Transverse colon (tissue), 4 donors: Measurements from ENCODE around the gene UBA52. TPM values are rescaled to one million over a fixed set of nuclear protein-coding genes. Genes with fewer than 3 reads are reported as not detected.

ENCODE experiments used
- DNase-seq: peaks from one replicate; pipeline ENCODE4 v3.0.0-alpha.2; 2019
- H3K27ac ChIP-seq, 4 donors: fragments of 200-600 bp; sonication (generic); 2 replicates each; pipeline ENCODE4 v1.5.1; 2016 to 2018; ENCODE audit warnings: inconsistent platforms in 4 of 4
- H3K27me3 ChIP-seq: fragments of 200-600 bp; sonication (generic); 2 replicates; pipeline ENCODE4 v1.5.1; 2017; ENCODE audit warnings: inconsistent platforms
- H3K36me3 ChIP-seq, 4 donors: fragments of 200-600 bp; sonication (generic); 2 replicates each; pipeline ENCODE4 v1.5.1; 2017 to 2019; ENCODE audit warnings: inconsistent platforms in 4 of 4
- H3K4me1 ChIP-seq, 4 donors: fragments of 200-600 bp; sonication (generic); 2 replicates each; pipeline ENCODE4 v1.5.1; 2017 to 2020; ENCODE audit warnings: inconsistent platforms in 4 of 4
- H3K4me3 ChIP-seq, 4 donors: fragments of 200-600 bp; sonication (generic); 1 replicate in 1 of 4; 2 replicates in 3 of 4; pipeline versions ENCODE4 v1.5.1 to v1.6.1; 2017 to 2019; ENCODE audit warnings: inconsistent platforms in 4 of 4
- H3K9me3 ChIP-seq, 2 donors: fragments of 200-600 bp; sonication (generic); 2 replicates each; pipeline ENCODE4 v1.5.1; 2017 to 2019; ENCODE audit warnings: inconsistent platforms in 2 of 2
- CTCF ChIP-seq, 5 experiments: fragments of 200-600 bp in 3 of 5; fragments of 450-650 bp in 2 of 5; sonication (generic) in 3 of 5; IDR thresholded peaks; 1 replicate in 2 of 5; 2 replicates in 3 of 5; pipeline ENCODE4 v1.5.1; 2016 to 2017; ENCODE audit warnings: antibody characterized with exemption in 5 of 5, inconsistent platforms in 3 of 5, mild to moderate bottlenecking in 2 of 5, moderate library complexity in 1 of 5
- EP300 ChIP-seq: sonication (generic); formaldehyde crosslinking; IDR thresholded peaks from one replicate; pipeline ENCODE4 v1.6.1; 2017; ENCODE audit warnings: antibody characterized with exemption, low read depth
- POLR2A ChIP-seq: fragments of 450-650 bp; IDR thresholded peaks from one replicate; pipeline ENCODE4 v1.6.1; 2016; ENCODE audit warnings: antibody characterized with exemption, mild to moderate bottlenecking, moderate library complexity
- POLR2AphosphoS5 ChIP-seq, 3 donors: sonication (generic); formaldehyde crosslinking; IDR thresholded peaks; one replicate each; pipeline ENCODE4 v1.6.1; 2016; ENCODE audit warnings: antibody characterized with exemption in 3 of 3
- WGBS, 2 donors: methylation state at CpG; one replicate each; pipeline ENCODE4 v1.1.5; 2018; ENCODE audit warnings: low coverage in 1 of 2; 5-methylcytosine and 5-hydroxymethylcytosine counted together
- in situ Hi-C, 4 donors: fragments of 200-750 bp; cut with MboI; loops; one replicate each; pipeline versions ENCODE4 v1.15.0 to v1.15.1; 2017; ENCODE audit warnings: low sequenced_read_pairs in 3 of 4, low pct_ligation_motif_present in 1 of 4, low pct_unique_long_range_greater_than_20kb in 1 of 4
- intact Hi-C: fragments of 100-400 bp; cut with DNase I; formaldehyde crosslinking; loops from one replicate; pipeline ENCODE4 v1.15.1; 2023; ENCODE audit warnings: low total_unique reads
- total RNA-seq, 4 donors: library from RNA; depleted of rRNA; stranded (reverse); fragments of >200 nt; gene quantifications; one replicate each; pipeline ENCODE4 v1.1.0, GENCODE V29; 2016

Gene UBA52
- total RNA-seq, 4 donors from 2014 or later: 421 to 735 (median 566) TPM

- no peak for DNase-seq
- Histone ChIP-seq H3K9me3 (no peaks in the 10 kb centered on the region), H3K4me1 (peaks cover 0 to 15% (median 7%) of the 10 kb centered on the region in 4 donors), H3K4me3 (no peak overlapping the region), H3K27ac (no peak overlapping the region), H3K36me3 (no peaks in the 10 kb centered on the region), H3K27me3 (peaks cover 90% of the 10 kb centered on the region)
- intact Hi-C loops: no loop called here
- no peak for TF ChIP-seq POLR2A
- TF ChIP-seq EP300: no peak
- TF ChIP-seq CTCF (IDR thresholded peaks at IDR 0.05): no peak
- TF ChIP-seq POLR2AphosphoS5 (IDR thresholded peaks at IDR 0.05): no peak
- in situ Hi-C loops: loop anchor here in 1 of 4 donors (25.0 kb wide), 1 partner anchor 210 kb away; no protein-coding TSS in a partner anchor
- WGBS, 2 donors: 75 to 86% methylated on average over 4 of the region's 4 CpGs
Measured at GRCh38 chr19:18601875-18602274, 30.2 kb downstream of the UBA52 start.

GRCh38 chr19:18603255-18603957, 31.7 kb downstream of the UBA52 start:
- Histone ChIP-seq H3K27ac (no peak overlapping the region), H3K4me1 (peaks cover 7 to 26% (median 16%) of the 10 kb centered on the region in 4 donors), H3K4me3 (no peak overlapping the region), H3K36me3 (no peaks in the 10 kb centered on the region), H3K9me3 (no peaks in the 10 kb centered on the region), H3K27me3 (peaks cover 96% of the 10 kb centered on the region)
- TF ChIP-seq POLR2AphosphoS5 (IDR thresholded peaks at IDR 0.05): no peak
- no peak for TF ChIP-seq EP300
- TF ChIP-seq POLR2A: no peak
- peak in 2 of 5 experiments; percentile 19 to 26 for TF ChIP-seq CTCF (IDR thresholded peaks at IDR 0.05)
- in situ Hi-C loops: loop anchor here in 1 of 4 donors (25.0 kb wide), 1 partner anchor 209 kb away; no protein-coding TSS in a partner anchor
- DNase-seq: no peak
- intact Hi-C loops: no loop called here
- WGBS, 2 donors: 14 to 29% methylated on average over 1 to 13 of the region's 32 CpGs

- in situ Hi-C loops: loop anchor here in 1 of 4 donors (25.0 kb wide), 1 partner anchor 208 kb away; no protein-coding TSS in a partner anchor
Measured at GRCh38 chr19:18603958-18604819, 32.5 kb downstream of the UBA52 start.

More at GRCh38 chr19:18603958-18604819, 32.5 kb downstream of the UBA52 start:
- Histone ChIP-seq H3K27ac (no peak overlapping the region), H3K9me3 (no peaks in the 10 kb centered on the region), H3K4me3 (no peak overlapping the region), H3K4me1 (peaks cover 7 to 26% (median 16%) of the 10 kb centered on the region in 4 donors), H3K27me3 (peaks cover 96% of the 10 kb centered on the region), H3K36me3 (no peaks in the 10 kb centered on the region)
- TF ChIP-seq POLR2AphosphoS5 (IDR thresholded peaks at IDR 0.05) (no peak), EP300 (no peak), POLR2A (no peak), CTCF (IDR thresholded peaks at IDR 0.05) (no peak)
- WGBS, 2 donors: 18% methylated on average over 19 of the region's 26 CpGs; no CpG with 5 or more reads in 1 of the 2 donors
- intact Hi-C loops: no loop called here
- no peak for DNase-seq
